NCI-H1048 (cell line): ENCODE results near the gene ADAP2.
"Not testable (repeated sequence)": the region's sequence is repeated elsewhere in the genome, so short reads cannot be mapped to it uniquely, and the experiment has no call there.

Source experiments
- DNase-seq: peaks from one replicate; lab custom pipeline; 2025; lab: John Stamatoyannopoulos, UW

Gene ADAP2

GRCh38 chr17:30930495-30930894 lies 8.8 kb downstream of the ADAP2 start:
- no peak for DNase-seq

- not testable (repeated sequence) for DNase-seq
Observed at GRCh38 chr17:30931582-30931981, 9.8 kb downstream of the ADAP2 start.

- DNase-seq = no peak
Observed at GRCh38 chr17:30933966-30934365, 12.2 kb downstream of the ADAP2 start.

- DNase-seq = no peak
Observed at GRCh38 chr17:30939051-30939689, 17.4 kb downstream of the ADAP2 start.

GRCh38 chr17:30942308-30943079 lies 20.7 kb downstream of the ADAP2 start:
- no peak for DNase-seq

GRCh38 chr17:30947796-30948195 lies 26.1 kb downstream of the ADAP2 start:
- DNase-seq = no peak

- no peak for DNase-seq
Observed at GRCh38 chr17:30950189-30950588, 28.4 kb downstream of the ADAP2 start.

- DNase-seq = no peak
Observed at GRCh38 chr17:30950669-30951399, 29.1 kb downstream of the ADAP2 start.

- no peak for DNase-seq
Observed at GRCh38 chr17:30952638-30953393, 31.1 kb downstream of the ADAP2 start.

- DNase-seq = no peak
Observed at GRCh38 chr17:30954046-30954830, 32.5 kb downstream of the ADAP2 start.

- no peak for DNase-seq
Observed at GRCh38 chr17:30956764-30957374, 35.1 kb downstream of the ADAP2 start.

GRCh38 chr17:30957741-30958140 lies 36.0 kb downstream of the ADAP2 start:
- no peak for DNase-seq

- DNase-seq = no peak
Observed at GRCh38 chr17:30958187-30958586, 36.4 kb downstream of the ADAP2 start.

GRCh38 chr17:30961209-30962188 lies 39.8 kb downstream of the ADAP2 start:
- DNase-seq = no peak

- not testable (repeated sequence) for DNase-seq
Observed at GRCh38 chr17:30964312-30964711, 42.6 kb downstream of the ADAP2 start.

- no peak for DNase-seq
Observed at GRCh38 chr17:30964876-30965275, 43.1 kb downstream of the ADAP2 start.

GRCh38 chr17:30965686-30966085 lies 43.9 kb downstream of the ADAP2 start:
- no peak for DNase-seq

- not testable (repeated sequence) for DNase-seq
Observed at GRCh38 chr17:30967911-30968310, 46.2 kb downstream of the ADAP2 start.

GRCh38 chr17:30969989-30970830 lies 48.5 kb downstream of the ADAP2 start:
- no peak for DNase-seq
